Hepatocyte (in vitro differentiated cells): ENCODE results near the gene TUBA8.

ENCODE experiments used
- CTCF ChIP-seq: fragments of 200-600 bp; sonication (generic); IDR thresholded peaks from 2 replicates; pipeline ENCODE4 v1.5.1; 2016; ENCODE audit warnings: antibody characterized with exemption, mild to moderate bottlenecking; ENCODE audit not compliant: poor library complexity
- EZH2 ChIP-seq: fragments of 200-600 bp; sonication (generic); IDR thresholded peaks from 2 replicates; pipeline ENCODE4 v1.6.1; 2016; ENCODE audit warnings: antibody characterized with exemption, mild to moderate bottlenecking, borderline replicate concordance

- TF ChIP-seq CTCF: no peak
- no peak for TF ChIP-seq EZH2
Measured at GRCh38 chr22:18062421-18062820, 48.2 kb upstream of the TUBA8 start.
